K562 (cell line): Measurements from ENCODE around the gene GNRH2. TPM values are rescaled to one million over a fixed set of nuclear protein-coding genes. Genes with fewer than 3 reads are reported as not detected.

Experiments
- CHD1 ChIP-seq: fragments of 200-600 bp; sonication (generic); IDR thresholded peaks from one replicate; pipeline ENCODE4 v1.6.1; 2012; ENCODE audit warnings: mild to moderate bottlenecking, moderate library complexity, low read length, inconsistent platforms
- MYNN ChIP-seq, 2 experiments: sonication (generic); formaldehyde crosslinking in 1 of 2; IDR thresholded peaks; 2 replicates each; pipeline versions ENCODE4 v1.5.0 to v1.6.1; 2016 to 2020; ENCODE audit warnings: antibody characterized with exemption in 1 of 2, missing genetic modification reagents in 1 of 2
- NCOA6 ChIP-seq: fragments of 450-650 bp; IDR thresholded peaks from 2 replicates; pipeline ENCODE4 v1.6.1; 2017; ENCODE audit warnings: mild to moderate bottlenecking
- PML ChIP-seq: IDR thresholded peaks from 2 replicates; pipeline ENCODE4 v1.6.1; 2012; ENCODE audit warnings: low read length, inconsistent platforms
- RBM25 ChIP-seq: fragments of 200-400 bp; formaldehyde crosslinking; IDR thresholded peaks from 2 replicates; pipeline ENCODE4 v1.6.1; 2018; ENCODE audit warnings: low read length, low read depth, moderate library complexity; ENCODE audit not compliant: severe bottlenecking
- SMAD2 ChIP-seq: fragments of 150-350 bp; IDR thresholded peaks from 2 replicates; pipeline ENCODE4 v1.6.1; 2014; ENCODE audit warnings: low read depth, mild to moderate bottlenecking, low read length
- STAT6 ChIP-seq: sonication (generic); formaldehyde crosslinking; IDR thresholded peaks from 2 replicates; pipeline ENCODE4 v1.8.1; 2023; ENCODE audit warnings: mild to moderate bottlenecking, missing genetic modification reagents
- TRIM28 ChIP-seq: fragments of 450-650 bp; IDR thresholded peaks from 2 replicates; pipeline ENCODE4 v1.6.1; 2017
- XRCC5 ChIP-seq: fragments of 200-400 bp; formaldehyde crosslinking; IDR thresholded peaks from 2 replicates; pipeline ENCODE4 v1.6.1; 2017; ENCODE audit warnings: low read depth, mild to moderate bottlenecking, low read length
- YBX1 ChIP-seq: fragments of 450-650 bp; IDR thresholded peaks from 2 replicates; pipeline ENCODE4 v1.7.1; 2016; ENCODE audit warnings: mild to moderate bottlenecking
- polyA plus RNA-seq, 8 experiments: library from polyadenylated mRNA; depleted of rRNA in 4 of 8; stranded (reverse) in 5 of 8; unstranded in 3 of 8; fragments of >200 nt; fragmentation: Nextera tagmentation in 2 of 8; fragmentation: Illumina TruSeq in 1 of 8; extraction: Ambion mirVana in 2 of 8; extraction: Trizol in 1 of 8; gene quantifications; 2 replicates each; pipeline versions ENCODE4 v1.2.1 to v1.2.3, GENCODE V29; 2011 to 2014; ENCODE audit warnings: inconsistent platforms in 1 of 8, missing spikeins in 1 of 8
- total RNA-seq, 7 experiments: library from RNA; depleted of rRNA in 6 of 7; stranded (reverse); fragments of >200 nt in 6 of 7; fragmentation: Illumina TruSeq in 2 of 7; extraction: Trizol in 2 of 7; gene quantifications; 2 replicates each; pipeline versions ENCODE4 v1.2.1 to v1.2.3, GENCODE V29; 2011 to 2021; ENCODE audit warnings: low replicate concordance in 1 of 7
- TF ChIP-seq, protein P1 (sequence below), 2 experiments: fragments of 450-650 bp in 1 of 2; IDR thresholded peaks; 2 replicates each; pipeline ENCODE4 v1.6.1; 2011 to 2017; ENCODE audit warnings: low read depth in 2 of 2, antibody characterized with exemption in 1 of 2, borderline replicate concordance in 1 of 2, low read length in 1 of 2, mild to moderate bottlenecking in 1 of 2, mixed read lengths in 1 of 2; ENCODE audit not compliant: control insufficient read depth in 1 of 2

GNRH2 gene
- total and polyA plus RNA-seq, 9 of the 15 experiments (the other 6 are each of a cell fraction or from before 2014, with no cell fraction given), result 0.11 to 0.50 (median 0.24) TPM; not detected in 5

GRCh38 chr20:3047486-3048419 is 4.3 kb downstream of the GNRH2 start (continued):
- TF ChIP-seq, protein P1, sequence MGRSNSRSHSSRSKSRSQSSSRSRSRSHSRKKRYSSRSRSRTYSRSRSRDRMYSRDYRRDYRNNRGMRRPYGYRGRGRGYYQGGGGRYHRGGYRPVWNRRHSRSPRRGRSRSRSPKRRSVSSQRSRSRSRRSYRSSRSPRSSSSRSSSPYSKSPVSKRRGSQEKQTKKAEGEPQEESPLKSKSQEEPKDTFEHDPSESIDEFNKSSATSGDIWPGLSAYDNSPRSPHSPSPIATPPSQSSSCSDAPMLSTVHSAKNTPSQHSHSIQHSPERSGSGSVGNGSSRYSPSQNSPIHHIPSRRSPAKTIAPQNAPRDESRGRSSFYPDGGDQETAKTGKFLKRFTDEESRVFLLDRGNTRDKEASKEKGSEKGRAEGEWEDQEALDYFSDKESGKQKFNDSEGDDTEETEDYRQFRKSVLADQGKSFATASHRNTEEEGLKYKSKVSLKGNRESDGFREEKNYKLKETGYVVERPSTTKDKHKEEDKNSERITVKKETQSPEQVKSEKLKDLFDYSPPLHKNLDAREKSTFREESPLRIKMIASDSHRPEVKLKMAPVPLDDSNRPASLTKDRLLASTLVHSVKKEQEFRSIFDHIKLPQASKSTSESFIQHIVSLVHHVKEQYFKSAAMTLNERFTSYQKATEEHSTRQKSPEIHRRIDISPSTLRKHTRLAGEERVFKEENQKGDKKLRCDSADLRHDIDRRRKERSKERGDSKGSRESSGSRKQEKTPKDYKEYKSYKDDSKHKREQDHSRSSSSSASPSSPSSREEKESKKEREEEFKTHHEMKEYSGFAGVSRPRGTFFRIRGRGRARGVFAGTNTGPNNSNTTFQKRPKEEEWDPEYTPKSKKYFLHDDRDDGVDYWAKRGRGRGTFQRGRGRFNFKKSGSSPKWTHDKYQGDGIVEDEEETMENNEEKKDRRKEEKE (IDR thresholded peaks at IDR 0.05; ENCODE audit: borderline replicate concordance in 1 of 2, control insufficient read depth in 1 of 2, low read depth in 2 of 2, low read length in 1 of 2), result no peak
- TF ChIP-seq TRIM28 (no peak), NCOA6 (no peak), RBM25 (no peak), XRCC5 (no peak), CHD1 (no peak), MYNN (IDR thresholded peaks at IDR 0.05) (no peak), MYNN (CRISPR knock-in tag; IDR thresholded peaks at IDR 0.05) (no peak), PML (no peak), STAT6 (CRISPR knock-in tag) (no peak), SMAD2 (no peak), YBX1 (no peak)
